K562 (cell line): ENCODE results near the gene TARS1. TPM values are rescaled to one million over a fixed set of nuclear protein-coding genes. Genes with fewer than 3 reads are reported as not detected.
A peak's percentile ranks its signal among the peaks of the same experiment; 100 is the strongest.
"Not testable (repeated sequence)": the region's sequence is repeated elsewhere in the genome, so short reads cannot be mapped to it uniquely, and the experiment has no call there.

Source experiments
- ATAC-seq: fragments of 200-7000 bp; cut with Tn5 transposase; 3 replicates; pipeline ENCODE4 v1.9.1; 2020; ENCODE audit warnings: moderate library complexity
- BruUV-seq: library from RNA; stranded (reverse); fragments of 400-500 nt; replicated peaks from 2 replicates; lab custom pipeline; 2021; lab: Mats Ljungman, UMichigan
- CTCF ChIA-PET: fragments of 300-600 bp; formaldehyde crosslinking; extraction: SDS; loops from one replicate; lab custom pipeline; 2021; ENCODE audit warnings: low intra/inter-chr PET ratio; lab: Yijun Ruan, JAX
- POLR2A ChIA-PET: fragments of 300-600, 350-650 bp; sonication (Branson Sonifier 250); formaldehyde crosslinking; extraction: SDS; loops from one replicate; lab custom pipeline; 2021; ENCODE audit warnings: antibody characterized with exemption, inconsistent platforms; lab: Yijun Ruan, JAX
- DNase-seq, 4 experiments: peaks; one replicate each; pipeline versions ENCODE4 v3.0.0 to v3.0.0-alpha.2; 2011 to 2018; ENCODE audit warnings: low spot score in 3 of 4, mixed read lengths in 3 of 4; ENCODE audit errors: extremely low read depth in 1 of 4
- FAIRE-seq: peaks from 2 replicates; lab custom pipeline; 2011; peaks lifted over from hg19 to GRCh38; lab: Jason Lieb, UNC
- H2AFZ ChIP-seq: 2 replicates; pipeline ENCODE4 v1.6.0; 2011; ENCODE audit warnings: low read depth, low read length, control low read depth, inconsistent platforms
- H3K27ac ChIP-seq: fragments of 200-600 bp; 3 replicates; pipeline ENCODE4 v1.8.0; 2011; ENCODE audit warnings: low read depth, mild to moderate bottlenecking, control low read depth, inconsistent platforms, low read length, moderate library complexity, mixed read lengths; ENCODE audit errors: extremely low read depth
- H3K27me3 ChIP-seq, 2 experiments: fragments of 300-600 bp in 1 of 2; 2 replicates in 1 of 2; 3 replicates in 1 of 2; pipeline versions ENCODE4 v1.6.0 to v1.8.0; 2011; ENCODE audit warnings: inconsistent platforms in 2 of 2, low read length in 2 of 2, mild to moderate bottlenecking in 1 of 2, mixed read lengths in 1 of 2, moderate library complexity in 1 of 2; ENCODE audit not compliant: control insufficient read depth in 2 of 2, insufficient read depth in 2 of 2
- H3K36me3 ChIP-seq: fragments of 300-600 bp; 3 replicates; pipeline ENCODE4 v1.8.0; 2011; ENCODE audit warnings: mild to moderate bottlenecking, low read length, inconsistent platforms; ENCODE audit not compliant: control insufficient read depth, insufficient read depth
- H3K4me1 ChIP-seq, 2 experiments: fragments of 200-600 bp in 1 of 2; replicated peaks in 1 of 2; 2 replicates in 1 of 2; 3 replicates in 1 of 2; pipeline versions ENCODE4 v1.5.1 to v1.8.0; 2011; ENCODE audit warnings: inconsistent platforms in 2 of 2, low read length in 2 of 2, mild to moderate bottlenecking in 1 of 2, mixed read lengths in 1 of 2, moderate library complexity in 1 of 2; ENCODE audit not compliant: control insufficient read depth in 2 of 2, insufficient read depth in 2 of 2
- H3K4me2 ChIP-seq: 2 replicates; pipeline ENCODE4 v1.6.1; 2011; ENCODE audit warnings: low read length, control low read depth, inconsistent platforms, mixed read lengths; ENCODE audit not compliant: insufficient read depth
- H3K4me3 ChIP-seq: fragments of 200-600 bp; sonication (generic), shearing (Covaris generic); 2 replicates; pipeline ENCODE4 v1.5.1; 2016; ENCODE audit warnings: control low read depth, inconsistent platforms
- H3K79me2 ChIP-seq: fragments of 200-600 bp; 3 replicates; pipeline ENCODE4 v1.8.0; 2011; ENCODE audit warnings: low read length, inconsistent platforms; ENCODE audit not compliant: control insufficient read depth, insufficient read depth
- H3K9ac ChIP-seq, 2 experiments: 2 replicates each; pipeline versions ENCODE4 v1.6.0 to v1.6.1; 2011; ENCODE audit warnings: low read depth in 2 of 2, low read length in 2 of 2, control low read depth in 1 of 2, inconsistent platforms in 1 of 2, mild to moderate bottlenecking in 1 of 2, mixed read lengths in 1 of 2; ENCODE audit not compliant: insufficient read depth in 1 of 2
- H3K9me1 ChIP-seq: one replicate; pipeline ENCODE4 v1.6.0; 2011; ENCODE audit warnings: inconsistent platforms, mild to moderate bottlenecking, low read length, moderate library complexity; ENCODE audit not compliant: control insufficient read depth, insufficient read depth
- H3K9me3 ChIP-seq: replicated peaks from 2 replicates; pipeline ENCODE4 v1.5.1; 2011; ENCODE audit warnings: low read depth, low read length, inconsistent platforms; ENCODE audit not compliant: control insufficient read depth, insufficient read depth
- H4K20me1 ChIP-seq: replicated peaks from 2 replicates; pipeline ENCODE4 v1.6.1; 2011; ENCODE audit warnings: low read length, inconsistent platforms, mixed read lengths; ENCODE audit not compliant: control insufficient read depth, insufficient read depth
- CC2D1A ChIP-seq: fragments of 450-650 bp; IDR thresholded peaks from 2 replicates; pipeline ENCODE4 v1.6.1; 2017; ENCODE audit warnings: mild to moderate bottlenecking
- MCM7 ChIP-seq, 2 experiments: fragments of 450-650 bp; IDR thresholded peaks; 2 replicates each; pipeline ENCODE4 v1.6.1; 2016 to 2018
- RAD21 ChIP-seq, 2 experiments: fragments of 250-450 bp in 1 of 2; fragments of 450-650 bp in 1 of 2; sonication (Bioruptor Pico) in 1 of 2; formaldehyde crosslinking in 1 of 2; IDR thresholded peaks in 1 of 2; conservative IDR thresholded peaks in 1 of 2; 2 replicates each; pipeline versions ENCODE4 v1.4.0 to v1.8.0; 2020 to 2022; ENCODE audit warnings: mild to moderate bottlenecking in 2 of 2, moderate library complexity in 1 of 2
- SMC3 ChIP-seq: conservative IDR thresholded peaks from 2 replicates; pipeline ENCODE4 v1.6.1; 2011; ENCODE audit warnings: low read depth, low read length, improper control_type of control experiment; ENCODE audit not compliant: insufficient read depth
- STAG1 ChIP-seq: sonication (generic); formaldehyde crosslinking; IDR thresholded peaks from 2 replicates; pipeline ENCODE4 v1.5.0; 2020; ENCODE audit warnings: missing genetic modification reagents, borderline replicate concordance
- ZSCAN32 ChIP-seq: fragments of 450-650 bp; formaldehyde crosslinking; IDR thresholded peaks from 2 replicates; pipeline ENCODE4 v1.4.0; 2020; ENCODE audit warnings: mild to moderate bottlenecking, moderate library complexity
- WGBS: fragments of 100-300 bp; shearing (Covaris generic); methylation state at CpG from one replicate; pipeline ENCODE4 v1.1.6; 2016; ENCODE audit warnings: low coverage, mixed read lengths; ENCODE audit not compliant: insufficient coverage; ENCODE audit errors: missing lambda C conversion rate; 5-methylcytosine and 5-hydroxymethylcytosine counted together
- in situ Hi-C: fragments of 300-500 bp; cut with MboI; formaldehyde crosslinking; loops from 4 replicates; pipeline ENCODE4 v1.15.0; 2018; ENCODE audit warnings: inconsistent platforms, mixed read lengths
- intact Hi-C: fragments of 100-400 bp; cut with micrococcal nuclease; formaldehyde crosslinking; loops from 2 replicates; pipeline ENCODE4 v1.14.2; 2022
- polyA plus RNA-seq, 8 experiments: library from polyadenylated mRNA; depleted of rRNA in 4 of 8; stranded (reverse) in 5 of 8; unstranded in 3 of 8; fragments of >200 nt; fragmentation: Nextera tagmentation in 2 of 8; fragmentation: Illumina TruSeq in 1 of 8; extraction: Ambion mirVana in 2 of 8; extraction: Trizol in 1 of 8; gene quantifications; 2 replicates each; pipeline versions ENCODE4 v1.2.1 to v1.2.3, GENCODE V29; 2011 to 2014; ENCODE audit warnings: inconsistent platforms in 1 of 8, missing spikeins in 1 of 8
- total RNA-seq, 7 experiments: library from RNA; depleted of rRNA in 6 of 7; stranded (reverse); fragments of >200 nt in 6 of 7; fragmentation: Illumina TruSeq in 2 of 7; extraction: Trizol in 2 of 7; gene quantifications; 2 replicates each; pipeline versions ENCODE4 v1.2.1 to v1.2.3, GENCODE V29; 2011 to 2021; ENCODE audit warnings: low replicate concordance in 1 of 7
- TF ChIP-seq, protein P1 (sequence below), 2 experiments: fragments of 450-650 bp; formaldehyde crosslinking in 1 of 2; IDR thresholded peaks; 2 replicates each; pipeline versions ENCODE4 v1.4.0 to v1.6.1; 2014 to 2020; ENCODE audit warnings: mild to moderate bottlenecking in 2 of 2, borderline replicate concordance in 1 of 2, low read depth in 1 of 2
- TF ChIP-seq, protein P2 (sequence below), 2 experiments: fragments of 450-650 bp; IDR thresholded peaks; 2 replicates each; pipeline ENCODE4 v1.6.1; 2018; ENCODE audit warnings: mild to moderate bottlenecking in 2 of 2, low read depth in 1 of 2; ENCODE audit not compliant: partially characterized antibody in 2 of 2

The TARS1 gene
- total and polyA plus RNA-seq, 9 of the 15 experiments (the other 6 are each of a cell fraction or from before 2014, with no cell fraction given): 263 to 518 (median 439) TPM

DNA sequence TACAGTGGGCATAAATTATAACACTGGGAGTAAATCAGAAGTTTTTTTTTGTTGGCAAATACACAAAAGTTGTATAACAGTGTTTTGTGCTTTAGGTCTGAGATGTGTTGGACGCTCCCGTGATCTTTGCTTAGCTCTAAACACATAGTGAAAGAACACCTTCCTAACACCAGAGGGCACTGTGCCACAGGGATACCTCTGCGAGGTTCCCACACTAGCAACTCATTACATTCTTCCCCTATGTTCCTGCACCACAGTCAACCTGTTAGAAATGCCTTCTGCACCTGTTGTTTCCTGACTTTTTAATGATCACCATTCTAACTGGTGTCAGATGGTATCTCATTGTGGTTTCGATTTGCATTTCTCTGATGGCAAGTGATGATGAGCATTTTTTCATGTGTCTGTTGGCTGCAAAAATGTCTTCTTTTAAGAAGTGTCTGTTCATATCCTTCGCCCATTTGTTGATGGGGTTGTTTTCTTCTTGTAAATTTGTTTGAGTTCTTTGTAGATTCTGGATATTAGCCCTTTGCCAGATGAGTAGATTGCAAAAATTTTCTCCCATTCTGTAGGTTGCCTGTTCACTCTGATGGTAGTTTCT is 4.8 kb upstream of the TARS1 start:
- H2AFZ ChIP-seq, H4K20me1 ChIP-seq, H3K27me3 ChIP-seq, H3K9me3 ChIP-seq, H3K27ac ChIP-seq, H3K36me3 ChIP-seq, H3K4me1 ChIP-seq, H3K4me2 ChIP-seq, H3K9ac ChIP-seq, H3K4me3 ChIP-seq, H3K9me1 ChIP-seq, BruUV-seq: not testable (repeated sequence)
- ATAC-seq (peak; percentile 68), DNase-seq (peak; percentile 74 to 88 (median 77)), FAIRE-seq (peak; percentile 92)
- H3K79me2 ChIP-seq: peaks cover 22% of the 10 kb centered on the region
- intact Hi-C loops: loop anchor here (1.0 to 10.0 kb wide), 4 partner anchors 151 to 1029 kb away; no protein-coding TSS in a partner anchor
- in situ Hi-C loops: loop anchor here (5.0 to 25.0 kb wide), 2 partner anchors 486 to 1026 kb away; no protein-coding TSS in a partner anchor
- POLR2A ChIA-PET: interaction anchor here (0.5 to 0.6 kb wide), 2 partner anchors 9 to 954 kb away, joined by 3 read pairs; no protein-coding TSS in a partner anchor
- CTCF ChIA-PET: interaction anchor here (0.7 to 2.0 kb wide), 4 partner anchors 365 to 534 kb away, joined by 3 to 20 read pairs (median 4); partner anchors contain the start of gene RXFP3
- WGBS: 8% methylated on average over 5 of the region's 5 CpGs
- TF ChIP-seq MCM7 (IDR thresholded peaks at IDR 0.05) (0 out of 4 replicates have a peak, but pooled peaks of 1 of the 2 experiments have one; percentile 9), RAD21 (CRISPR knock-in tag; conservative IDR thresholded peaks at IDR 0.05 in 1 of 2, IDR thresholded peaks at IDR 0.05 in 1 of 2) (peak; percentile 89 to 94), CC2D1A (peak; percentile 68), STAG1 (peak; percentile 69; the same call in 1 of the 2 replicates), SMC3 (peak; percentile 82), ZSCAN32 (0 out of 2 replicates have a peak, but pooled peaks have one; percentile 3)
- TF ChIP-seq, protein P1, sequence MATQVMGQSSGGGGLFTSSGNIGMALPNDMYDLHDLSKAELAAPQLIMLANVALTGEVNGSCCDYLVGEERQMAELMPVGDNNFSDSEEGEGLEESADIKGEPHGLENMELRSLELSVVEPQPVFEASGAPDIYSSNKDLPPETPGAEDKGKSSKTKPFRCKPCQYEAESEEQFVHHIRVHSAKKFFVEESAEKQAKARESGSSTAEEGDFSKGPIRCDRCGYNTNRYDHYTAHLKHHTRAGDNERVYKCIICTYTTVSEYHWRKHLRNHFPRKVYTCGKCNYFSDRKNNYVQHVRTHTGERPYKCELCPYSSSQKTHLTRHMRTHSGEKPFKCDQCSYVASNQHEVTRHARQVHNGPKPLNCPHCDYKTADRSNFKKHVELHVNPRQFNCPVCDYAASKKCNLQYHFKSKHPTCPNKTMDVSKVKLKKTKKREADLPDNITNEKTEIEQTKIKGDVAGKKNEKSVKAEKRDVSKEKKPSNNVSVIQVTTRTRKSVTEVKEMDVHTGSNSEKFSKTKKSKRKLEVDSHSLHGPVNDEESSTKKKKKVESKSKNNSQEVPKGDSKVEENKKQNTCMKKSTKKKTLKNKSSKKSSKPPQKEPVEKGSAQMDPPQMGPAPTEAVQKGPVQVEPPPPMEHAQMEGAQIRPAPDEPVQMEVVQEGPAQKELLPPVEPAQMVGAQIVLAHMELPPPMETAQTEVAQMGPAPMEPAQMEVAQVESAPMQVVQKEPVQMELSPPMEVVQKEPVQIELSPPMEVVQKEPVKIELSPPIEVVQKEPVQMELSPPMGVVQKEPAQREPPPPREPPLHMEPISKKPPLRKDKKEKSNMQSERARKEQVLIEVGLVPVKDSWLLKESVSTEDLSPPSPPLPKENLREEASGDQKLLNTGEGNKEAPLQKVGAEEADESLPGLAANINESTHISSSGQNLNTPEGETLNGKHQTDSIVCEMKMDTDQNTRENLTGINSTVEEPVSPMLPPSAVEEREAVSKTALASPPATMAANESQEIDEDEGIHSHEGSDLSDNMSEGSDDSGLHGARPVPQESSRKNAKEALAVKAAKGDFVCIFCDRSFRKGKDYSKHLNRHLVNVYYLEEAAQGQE (IDR thresholded peaks at IDR 0.05; ENCODE audit: borderline replicate concordance): peak; percentile 88
- TF ChIP-seq, protein P1 (CRISPR knock-in tag; IDR thresholded peaks at IDR 0.05; ENCODE audit: low read depth): not testable (repeated sequence)
- TF ChIP-seq, protein P2, sequence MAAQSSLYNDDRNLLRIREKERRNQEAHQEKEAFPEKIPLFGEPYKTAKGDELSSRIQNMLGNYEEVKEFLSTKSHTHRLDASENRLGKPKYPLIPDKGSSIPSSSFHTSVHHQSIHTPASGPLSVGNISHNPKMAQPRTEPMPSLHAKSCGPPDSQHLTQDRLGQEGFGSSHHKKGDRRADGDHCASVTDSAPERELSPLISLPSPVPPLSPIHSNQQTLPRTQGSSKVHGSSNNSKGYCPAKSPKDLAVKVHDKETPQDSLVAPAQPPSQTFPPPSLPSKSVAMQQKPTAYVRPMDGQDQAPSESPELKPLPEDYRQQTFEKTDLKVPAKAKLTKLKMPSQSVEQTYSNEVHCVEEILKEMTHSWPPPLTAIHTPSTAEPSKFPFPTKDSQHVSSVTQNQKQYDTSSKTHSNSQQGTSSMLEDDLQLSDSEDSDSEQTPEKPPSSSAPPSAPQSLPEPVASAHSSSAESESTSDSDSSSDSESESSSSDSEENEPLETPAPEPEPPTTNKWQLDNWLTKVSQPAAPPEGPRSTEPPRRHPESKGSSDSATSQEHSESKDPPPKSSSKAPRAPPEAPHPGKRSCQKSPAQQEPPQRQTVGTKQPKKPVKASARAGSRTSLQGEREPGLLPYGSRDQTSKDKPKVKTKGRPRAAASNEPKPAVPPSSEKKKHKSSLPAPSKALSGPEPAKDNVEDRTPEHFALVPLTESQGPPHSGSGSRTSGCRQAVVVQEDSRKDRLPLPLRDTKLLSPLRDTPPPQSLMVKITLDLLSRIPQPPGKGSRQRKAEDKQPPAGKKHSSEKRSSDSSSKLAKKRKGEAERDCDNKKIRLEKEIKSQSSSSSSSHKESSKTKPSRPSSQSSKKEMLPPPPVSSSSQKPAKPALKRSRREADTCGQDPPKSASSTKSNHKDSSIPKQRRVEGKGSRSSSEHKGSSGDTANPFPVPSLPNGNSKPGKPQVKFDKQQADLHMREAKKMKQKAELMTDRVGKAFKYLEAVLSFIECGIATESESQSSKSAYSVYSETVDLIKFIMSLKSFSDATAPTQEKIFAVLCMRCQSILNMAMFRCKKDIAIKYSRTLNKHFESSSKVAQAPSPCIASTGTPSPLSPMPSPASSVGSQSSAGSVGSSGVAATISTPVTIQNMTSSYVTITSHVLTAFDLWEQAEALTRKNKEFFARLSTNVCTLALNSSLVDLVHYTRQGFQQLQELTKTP (IDR thresholded peaks at IDR 0.05; ENCODE audit: low read depth in 1 of 2, partially characterized antibody in 2 of 2): peak in 1 of 2 experiments; percentile 73
